BJ (cell line): ENCODE data around the gene CCDC121. TPM values are rescaled to one million over a fixed set of nuclear protein-coding genes. Genes with fewer than 3 reads are reported as not detected.

ENCODE experiments used
- CTCF ChIA-PET: fragments of 350-600 bp; formaldehyde crosslinking; extraction: SDS; loops from one replicate; lab custom pipeline; 2021; ENCODE audit warnings: antibody characterized with exemption, inconsistent platforms; lab: Yijun Ruan, JAX
- POLR2A ChIA-PET: fragments of 300-600 bp; sonication (Branson Sonifier 250); formaldehyde crosslinking; extraction: SDS; loops from one replicate; lab custom pipeline; 2021; ENCODE audit warnings: antibody characterized with exemption; lab: Charles Lee
- DNase-seq: peaks from one replicate; pipeline ENCODE4 v3.0.0-alpha.2; 2011; ENCODE audit warnings: low read depth
- H3K27me3 ChIP-seq: 2 replicates; pipeline ENCODE4 v1.6.0; 2011; ENCODE audit warnings: low read length; ENCODE audit not compliant: control insufficient read depth, insufficient read depth
- H3K36me3 ChIP-seq: 2 replicates; pipeline ENCODE4 v1.5.1; 2011; ENCODE audit warnings: low read length; ENCODE audit not compliant: control insufficient read depth, insufficient read depth
- H3K4me3 ChIP-seq: 2 replicates; pipeline ENCODE4 v1.5.1; 2011; ENCODE audit warnings: low read depth, mild to moderate bottlenecking, control low read depth, low read length
- CTCF ChIP-seq: IDR thresholded peaks from 2 replicates; pipeline ENCODE4 v1.5.1; 2011; ENCODE audit warnings: low read depth, mild to moderate bottlenecking, control low read depth, inconsistent platforms, low read length, moderate library complexity; ENCODE audit not compliant: insufficient read depth
- polyA plus RNA-seq: library from polyadenylated mRNA; depleted of rRNA; stranded (reverse); fragments of >200 nt; gene quantifications from 2 replicates; pipeline ENCODE4 v1.2.3, GENCODE V29; 2011; rRNA removed
- small RNA-seq: library from RNA; depleted of rRNA; stranded (forward); fragments of <200 nt; gene quantifications from one replicate; pipeline ENCODE3, GENCODE V24; 2012; ENCODE audit warnings: low replicate concordance, low read depth; ENCODE audit not compliant: insufficient read length

The CCDC121 gene
- polyA plus RNA-seq, 1 experiment, result 0.58 TPM

DNA sequence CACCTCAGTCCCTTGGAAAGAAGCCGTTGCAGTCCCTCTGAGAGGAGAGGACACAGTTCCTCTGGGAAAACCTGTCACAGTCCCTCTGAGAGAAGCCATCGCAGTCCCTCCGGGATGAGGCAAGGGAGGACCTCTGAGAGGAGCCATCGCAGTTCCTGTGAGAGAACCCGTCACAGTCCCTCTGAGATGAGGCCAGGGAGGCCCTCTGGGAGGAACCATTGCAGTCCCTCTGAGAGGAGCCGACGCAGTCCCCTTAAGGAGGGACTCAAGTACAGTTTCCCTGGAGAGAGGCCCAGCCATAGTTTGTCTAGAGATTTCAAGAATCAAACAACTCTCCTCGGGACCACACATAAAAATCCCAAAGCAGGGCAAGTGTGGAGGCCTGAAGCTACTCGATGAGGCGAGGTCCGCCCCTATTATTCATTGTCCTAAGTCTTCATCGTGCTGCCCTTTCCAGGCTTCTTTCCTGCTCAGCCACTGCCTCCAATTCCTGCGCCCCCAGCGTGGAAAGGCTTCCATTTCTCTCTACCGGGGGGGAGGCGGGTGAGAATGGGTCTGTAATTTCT, 46.6 kb downstream of the CCDC121 start:
- Histone ChIP-seq H3K36me3 (no peaks in the 10 kb centered on the region; the same call in 1 of the 2 replicates), H3K27me3 (no peaks in the 10 kb centered on the region; the same call in 1 of the 2 replicates), H3K4me3 (peak overlapping the region; percentile 48)
- ChIA-PET POLR2A (no interaction called here), CTCF (no interaction called here)
- DNase-seq, result no peak
- TF ChIP-seq CTCF, result no peak

DNA sequence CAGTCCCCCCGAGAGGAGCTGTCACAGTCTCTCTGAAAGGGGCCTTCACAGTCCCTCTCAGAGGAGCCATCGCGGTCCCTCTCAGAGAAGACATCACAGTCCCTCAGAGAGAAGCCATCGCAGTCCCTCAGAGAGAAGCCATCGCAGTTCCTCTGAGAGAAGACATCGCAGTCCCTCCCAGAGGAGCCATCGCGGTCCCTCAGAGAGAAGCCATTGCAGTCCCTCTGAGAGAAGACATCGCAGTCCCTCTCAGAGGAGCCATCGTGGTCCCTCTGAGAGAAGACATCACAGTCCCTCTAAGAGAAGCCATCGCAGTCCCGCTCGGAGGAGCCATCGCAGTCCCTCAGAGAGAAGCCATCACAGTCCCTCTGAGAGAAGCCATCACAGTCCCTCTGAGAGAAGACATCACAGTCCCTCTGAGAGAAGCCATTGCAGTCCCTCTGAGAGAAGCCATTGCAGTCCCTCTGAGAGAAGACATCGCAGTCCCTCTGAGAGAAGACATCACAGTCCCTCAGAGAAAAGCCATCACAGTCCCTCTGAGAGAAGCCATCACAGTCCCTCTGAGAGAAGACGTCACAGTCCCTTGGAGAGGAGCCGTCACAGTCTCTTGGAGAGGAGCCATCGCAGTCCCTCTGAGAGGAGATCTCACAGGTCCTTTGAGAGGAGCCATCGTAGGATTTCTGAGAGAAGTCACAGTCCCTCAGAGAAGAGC, 47.2 kb downstream of the CCDC121 start:
- ChIA-PET POLR2A (no interaction called here), CTCF (no interaction called here)
- DNase-seq, result no peak
- no peak overlapping the region for H3K4me3 ChIP-seq
- TF ChIP-seq CTCF, result no peak
- no peaks in the 10 kb centered on the region; the same call in 1 of the 2 replicates for H3K36me3 ChIP-seq
- no peaks in the 10 kb centered on the region; the same call in 1 of the 2 replicates for H3K27me3 ChIP-seq

Small RNA genes within 50 kb of the gene (small RNA-seq; reads per million reads assigned to genes)
- gene RF00340, result not detected

Other genes with a start within 250 kb of the CCDC121 start
- 8.4 and 12.2 TPM in 2 replicates for gene ZNF513, start 248.3 kb downstream of the CCDC121 start, polyA plus RNA-seq
- gene PPM1G, start 219.4 kb downstream of the CCDC121 start, polyA plus RNA-seq, result 45.8 and 48.3 TPM in 2 replicates
- gene NRBP1, start 200.4 kb downstream of the CCDC121 start, polyA plus RNA-seq, result 234 and 270 TPM in 2 replicates
- 0.44 and 0.47 TPM in 2 replicates for gene KRTCAP3, start 186.6 kb downstream of the CCDC121 start, polyA plus RNA-seq
- 19.0 and 20.3 TPM in 2 replicates for gene IFT172, start 139.3 kb downstream of the CCDC121 start, polyA plus RNA-seq
- 6.9 and 8.9 TPM in 2 replicates for gene FNDC4, start 133.8 kb downstream of the CCDC121 start, polyA plus RNA-seq
- 0.47 and 0.54 TPM in 2 replicates for gene GCKR, start 132.2 kb downstream of the CCDC121 start, polyA plus RNA-seq
- 19.2 and 31.8 TPM in 2 replicates for gene ZNF512, start 46.0 kb downstream of the CCDC121 start, polyA plus RNA-seq
- 40.8 and 61.0 TPM in 2 replicates for gene GPN1, start within 50 bp of the CCDC121 start, polyA plus RNA-seq
- gene SUPT7L, start 34.6 kb upstream of the CCDC121 start, polyA plus RNA-seq, result 43.5 and 52.0 TPM in 2 replicates
- gene SLC4A1AP, start 34.9 kb upstream of the CCDC121 start, polyA plus RNA-seq, result 8.8 and 10.1 TPM in 2 replicates
- 31.0 and 83.3 TPM in 2 replicates for gene MRPL33, start 142.7 kb upstream of the CCDC121 start, polyA plus RNA-seq